CD4-positive, alpha-beta T cell (primary cell): Measurements from ENCODE around the gene C19orf47. TPM values are rescaled to one million over a fixed set of nuclear protein-coding genes. Genes with fewer than 3 reads are reported as not detected.

Source experiments
- ATAC-seq: fragments of 200-7000 bp; cut with Tn5 transposase; one replicate; pipeline ENCODE4 v1.10.0; 2022; ENCODE audit warnings: mild to moderate bottlenecking; ENCODE audit not compliant: poor library complexity
- CTCF ChIA-PET: fragments of 350-600 bp; sonication (Branson Sonifier 250); formaldehyde crosslinking; loops from one replicate; lab custom pipeline; 2021; ENCODE audit warnings: antibody characterized with exemption, inconsistent platforms; lab: Charles Lee
- POLR2A ChIA-PET: fragments of 350-600 bp; sonication (Branson Sonifier 250); formaldehyde crosslinking; loops from one replicate; lab custom pipeline; 2021; ENCODE audit warnings: antibody characterized with exemption, inconsistent platforms; lab: Charles Lee
- DNase-seq, 14 experiments: peaks; one replicate each; pipeline ENCODE4 v3.0.0-alpha.2; 2013 to 2020; ENCODE audit warnings: mixed read lengths in 2 of 14
- H3K27ac ChIP-seq, 2 donors: one replicate each; pipeline versions ENCODE4 v1.5.1 to v1.7.0; 2013; ENCODE audit warnings: low read length in 2 of 2, low read depth in 1 of 2, mild to moderate bottlenecking in 1 of 2
- H3K27me3 ChIP-seq, 2 experiments: 1 replicate in 1 of 2; 2 replicates in 1 of 2; pipeline versions ENCODE4 v1.6.1 to v1.7.0; 2013; ENCODE audit warnings: low read length in 2 of 2, control low read depth in 1 of 2, mild to moderate bottlenecking in 1 of 2, moderate library complexity in 1 of 2; ENCODE audit not compliant: insufficient read depth in 2 of 2, control insufficient read depth in 1 of 2
- H3K36me3 ChIP-seq: one replicate; pipeline ENCODE4 v1.6.1; 2013; ENCODE audit warnings: low read length, control low read depth; ENCODE audit not compliant: insufficient read depth
- H3K4me1 ChIP-seq: one replicate; pipeline ENCODE4 v1.6.1; 2013; ENCODE audit warnings: low read length, control low read depth; ENCODE audit not compliant: insufficient read depth
- H3K4me3 ChIP-seq: one replicate; pipeline ENCODE4 v1.5.1; 2013; ENCODE audit warnings: mild to moderate bottlenecking, low read length, moderate library complexity
- H3K9me3 ChIP-seq, 2 experiments: 1 replicate in 1 of 2; 2 replicates in 1 of 2; pipeline versions ENCODE4 v1.6.1 to v1.7.0; 2013; ENCODE audit warnings: low read length in 2 of 2, mild to moderate bottlenecking in 2 of 2, control low read depth in 1 of 2, moderate library complexity in 1 of 2; ENCODE audit not compliant: control insufficient read depth in 1 of 2, insufficient read depth in 1 of 2
- H3K27ac Mint-ChIP-seq: one replicate; pipeline ENCODE4 v1.8.0; 2020; ENCODE audit warnings: mixed read lengths
- H3K27me3 Mint-ChIP-seq: one replicate; pipeline ENCODE4 v1.8.0; 2021; ENCODE audit warnings: mixed read lengths
- H3K36me3 Mint-ChIP-seq: one replicate; pipeline ENCODE4 v1.8.0; 2021; ENCODE audit warnings: low read depth, mixed read lengths
- H3K4me1 Mint-ChIP-seq: one replicate; pipeline ENCODE4 v1.8.0; 2021; ENCODE audit warnings: low read depth, mixed read lengths
- H3K4me3 Mint-ChIP-seq: one replicate; pipeline ENCODE4 v1.8.0; 2020; ENCODE audit warnings: mild to moderate bottlenecking, mixed read lengths
- H3K9me3 Mint-ChIP-seq: one replicate; pipeline ENCODE4 v1.8.0; 2020; ENCODE audit warnings: mixed read lengths
- CTCF ChIP-seq: fragments of 200-600 bp; IDR thresholded peaks from one replicate; pipeline ENCODE4 v1.8.0; 2022; ENCODE audit warnings: antibody characterized with exemption, mild to moderate bottlenecking
- intact Hi-C, 2 experiments: fragments of 100-400 bp; cut with DNase I in 1 of 2; cut with micrococcal nuclease in 1 of 2; formaldehyde crosslinking; loops; one replicate each; pipeline versions ENCODE4 v1.15.1 to v1.9.0; 2023 to 2025; cut with DNase I, micrococcal nuclease
- total RNA-seq, 174 experiments: library from RNA in 2 of 174; stranded (reverse) in 2 of 174; gene quantifications; one replicate each; pipeline ENCODE4 v1.2.3 and lab custom pipeline; 2021 to 2026

The C19orf47 gene
- total RNA-seq, 2 experiments from 2014 or later, result 10.1 to 11.2 TPM

DNA sequence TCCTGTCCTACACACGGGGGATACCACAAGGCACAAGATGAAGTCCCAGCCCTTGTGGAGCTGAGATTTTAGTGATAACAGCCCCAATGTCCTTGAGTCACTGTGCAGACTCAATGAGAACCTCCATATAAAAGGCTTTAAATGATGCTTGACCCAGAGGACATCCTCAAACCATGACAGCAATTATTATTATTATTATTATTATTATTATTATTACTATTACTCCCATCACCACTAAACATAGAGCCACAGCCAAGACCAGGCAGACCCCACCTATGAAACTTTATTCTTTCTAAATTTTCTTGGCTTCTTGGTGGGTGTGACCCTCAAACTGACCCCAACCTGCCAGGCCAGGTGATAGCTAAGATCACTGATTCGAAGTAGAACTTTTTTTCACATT is 11.1 kb downstream of the C19orf47 start:
- Histone ChIP-seq H3K4me3 (no peak overlapping the region), H3K27ac (no peak overlapping the region), H3K27me3 (no peaks in the 10 kb centered on the region), H3K36me3 (peaks cover 49% of the 10 kb centered on the region), H3K4me1 (no peaks in the 10 kb centered on the region), H3K9me3 (no peaks in the 10 kb centered on the region)
- H3K4me1 Mint-ChIP-seq, result no peaks in the 10 kb centered on the region
- POLR2A ChIA-PET, result no interaction called here
- no peak overlapping the region for H3K27ac Mint-ChIP-seq
- CTCF ChIA-PET, result no interaction called here
- ATAC-seq, result no peak
- H3K9me3 Mint-ChIP-seq, result no peaks in the 10 kb centered on the region
- no peak for TF ChIP-seq CTCF
- no peak overlapping the region for H3K4me3 Mint-ChIP-seq
- intact Hi-C loops, result no loop called here
- no peak for DNase-seq
- H3K36me3 Mint-ChIP-seq, result peaks cover 60% of the 10 kb centered on the region
- no peaks in the 10 kb centered on the region for H3K27me3 Mint-ChIP-seq

GRCh38 chr19:40336601-40336900 is 11.6 kb downstream of the C19orf47 start:
- Mint-ChIP-seq H3K9me3 (no peaks in the 10 kb centered on the region), H3K4me3 (no peak overlapping the region), H3K27me3 (no peaks in the 10 kb centered on the region), H3K4me1 (no peaks in the 10 kb centered on the region), H3K27ac (no peak overlapping the region), H3K36me3 (peaks cover 65% of the 10 kb centered on the region)
- Histone ChIP-seq H3K36me3 (peaks cover 53% of the 10 kb centered on the region), H3K4me1 (no peaks in the 10 kb centered on the region), H3K4me3 (no peak overlapping the region), H3K9me3 (no peaks in the 10 kb centered on the region), H3K27me3 (no peaks in the 10 kb centered on the region), H3K27ac (no peak overlapping the region)
- intact Hi-C loops, result no loop called here
- POLR2A ChIA-PET, result no interaction called here
- CTCF ChIA-PET, result no interaction called here
- ATAC-seq (no peak), DNase-seq (no peak)
- TF ChIP-seq CTCF, result no peak

GRCh38 chr19:40335855-40336600 is 12.2 kb downstream of the C19orf47 start:
- intact Hi-C loops, result no loop called here

More at GRCh38 chr19:40335855-40336600, 12.2 kb downstream of the C19orf47 start:
- Histone ChIP-seq H3K4me1 (no peaks in the 10 kb centered on the region), H3K9me3 (no peaks in the 10 kb centered on the region), H3K4me3 (no peak overlapping the region), H3K27ac (no peak overlapping the region), H3K27me3 (no peaks in the 10 kb centered on the region), H3K36me3 (peaks cover 55% of the 10 kb centered on the region)
- DNase-seq (no peak), ATAC-seq (no peak)
- no peaks in the 10 kb centered on the region for H3K4me1 Mint-ChIP-seq
- H3K27ac Mint-ChIP-seq, result no peak overlapping the region
- ChIA-PET POLR2A (no interaction called here), CTCF (interaction anchor here (0.7 kb wide), 1 partner anchor 170 kb away, joined by 3 read pairs; no protein-coding TSS in a partner anchor)
- H3K9me3 Mint-ChIP-seq, result no peaks in the 10 kb centered on the region
- no peaks in the 10 kb centered on the region for H3K27me3 Mint-ChIP-seq
- no peak overlapping the region for H3K4me3 Mint-ChIP-seq
- TF ChIP-seq CTCF, result no peak
- H3K36me3 Mint-ChIP-seq, result peaks cover 71% of the 10 kb centered on the region
